ENCODE measurements around the gene NFKBIL1.

- TF ChIP-seq CTCF (IDR thresholded peaks at IDR 0.05) (no peak), RAD21 (IDR thresholded peaks at IDR 0.05; ENCODE audit: low read length) (no peak), USF2 (IDR thresholded peaks at IDR 0.05; ENCODE audit: borderline replicate concordance, low read depth, low read length) (no peak), FOXM1 (IDR thresholded peaks at IDR 0.05; ENCODE audit: low read depth) (no peak), POLR2AphosphoS5 (IDR thresholded peaks at IDR 0.05; ENCODE audit: low read depth, low read length) (no peak), EZH2phosphoT487 (IDR thresholded peaks at IDR 0.05; ENCODE audit: borderline replicate concordance, low read depth) (no peak), MAX (IDR thresholded peaks at IDR 0.05; ENCODE audit: low read depth) (no peak), RFX5 (IDR thresholded peaks at IDR 0.05; ENCODE audit: low read length) (no peak), RCOR1 (IDR thresholded peaks at IDR 0.05; ENCODE audit: low read length) (no peak), TAF1 (IDR thresholded peaks at IDR 0.05; ENCODE audit: borderline replicate concordance, low read depth, low read length) (no peak), CHD2 (IDR thresholded peaks at IDR 0.05; ENCODE audit: low read length, partially characterized antibody) (no peak)
Observed at GRCh38 chr6:31557443-31558317, 10.3 kb downstream of the NFKBIL1 start.
